Progenitor cell of endocrine pancreas (in vitro differentiated cells): ENCODE data around the gene STEAP3. TPM values are rescaled to one million over a fixed set of nuclear protein-coding genes. Genes with fewer than 3 reads are reported as not detected.

Experiments used
- DNase-seq: peaks from one replicate; pipeline ENCODE4 v3.0.0; 2021; ENCODE audit warnings: low spot score; ENCODE audit not compliant: unreplicated experiment
- H3K27ac Mint-ChIP-seq: 2 replicates; pipeline ENCODE4 v1.8.0; 2021; ENCODE audit warnings: mild to moderate bottlenecking, moderate library complexity, mixed read lengths
- H3K27me3 Mint-ChIP-seq: 2 replicates; pipeline ENCODE4 v1.8.0; 2021; ENCODE audit warnings: mixed read lengths
- H3K36me3 Mint-ChIP-seq: 2 replicates; pipeline ENCODE4 v1.8.0; 2022; ENCODE audit warnings: mixed read lengths; ENCODE audit not compliant: insufficient read depth
- H3K4me1 Mint-ChIP-seq: 2 replicates; pipeline ENCODE4 v1.8.0; 2021; ENCODE audit warnings: low read depth, mixed read lengths
- H3K4me3 Mint-ChIP-seq: 2 replicates; pipeline ENCODE4 v1.8.0; 2021; ENCODE audit warnings: low read depth, mild to moderate bottlenecking, moderate library complexity, mixed read lengths
- H3K9me3 Mint-ChIP-seq: 2 replicates; pipeline ENCODE4 v1.8.0; 2021; ENCODE audit warnings: low read depth, mixed read lengths
- CTCF ChIP-seq: fragments of 200-600 bp; sonication (generic); IDR thresholded peaks from one replicate; pipeline ENCODE4 v1.5.0; 2021; ENCODE audit warnings: antibody characterized with exemption, mild to moderate bottlenecking; ENCODE audit not compliant: unreplicated experiment
- total RNA-seq: library from RNA; stranded (reverse); gene quantifications from 2 replicates; pipeline ENCODE4 v1.2.1, GENCODE V29; 2021

STEAP3 gene
- total RNA-seq, 1 donor from 2014 or later = 3.9 TPM

DNA sequence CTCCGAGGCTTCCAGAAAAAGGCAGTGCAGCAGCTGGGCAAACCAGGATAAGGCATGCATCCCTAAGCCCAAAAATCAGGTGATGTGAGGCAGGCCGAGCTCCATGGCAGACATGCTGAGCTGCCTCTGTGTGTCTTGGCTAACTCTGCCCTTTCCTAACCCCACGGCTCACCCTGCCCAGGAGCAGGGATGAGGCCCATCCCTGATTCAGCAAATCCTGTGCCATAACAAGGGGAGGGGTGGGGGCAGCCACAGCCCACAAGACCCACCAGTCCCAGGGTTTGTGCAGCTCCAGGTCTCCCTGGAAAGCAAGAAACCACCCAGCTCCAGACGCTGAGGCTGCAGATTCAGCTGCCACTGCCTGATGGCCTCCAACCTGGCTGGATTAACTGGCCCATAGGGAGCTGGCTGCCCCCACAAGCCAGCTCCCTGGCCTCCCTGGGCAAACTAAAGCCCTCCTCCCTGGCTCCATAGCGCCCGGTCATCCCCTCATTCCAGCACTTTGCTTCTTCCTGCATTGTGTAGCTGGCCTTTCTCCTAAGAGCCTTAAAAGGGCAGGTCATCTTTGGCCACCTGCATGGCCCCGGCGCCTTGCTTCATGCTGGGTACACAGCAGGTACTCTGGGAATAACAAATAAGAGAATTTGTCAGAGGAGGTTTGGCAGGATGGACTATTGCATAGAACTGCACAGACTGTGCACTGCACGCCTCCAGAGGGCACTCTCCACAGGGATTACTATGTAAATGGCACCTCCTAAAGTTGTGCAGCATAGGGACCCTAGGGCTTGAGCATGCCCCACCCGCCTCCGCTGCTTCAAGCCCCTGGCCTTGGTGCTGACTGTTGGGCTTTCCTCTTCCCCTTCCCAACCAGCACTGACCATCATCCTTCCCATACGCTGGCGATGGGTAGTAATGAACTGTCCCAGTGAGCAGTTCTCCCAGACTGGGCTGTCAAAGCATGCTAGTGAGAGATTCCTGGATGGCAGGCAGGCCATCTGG, 10.7 kb downstream of the STEAP3 start:
- Mint-ChIP-seq H3K9me3 (no peaks in the 10 kb centered on the region), H3K4me3 (no peak overlapping the region), H3K27me3 (no peaks in the 10 kb centered on the region), H3K4me1 (peaks cover 15% of the 10 kb centered on the region), H3K27ac (no peak overlapping the region), H3K36me3 (no peaks in the 10 kb centered on the region)
- DNase-seq = peak; percentile 59
- peak; percentile 71 for TF ChIP-seq CTCF

- no peak for TF ChIP-seq CTCF
Observed at GRCh38 chr2:119236796-119237195, 13.2 kb downstream of the STEAP3 start.

GRCh38 chr2:119240311-119241204, 16.9 kb downstream of the STEAP3 start:
- TF ChIP-seq CTCF = no peak
- Mint-ChIP-seq H3K36me3 (no peaks in the 10 kb centered on the region), H3K4me3 (no peak overlapping the region), H3K27me3 (no peaks in the 10 kb centered on the region), H3K27ac (peak overlapping the region; percentile 50), H3K9me3 (no peaks in the 10 kb centered on the region), H3K4me1 (peaks cover 15% of the 10 kb centered on the region)
- no peak for DNase-seq

More at GRCh38 chr2:119236796-119237195, 13.2 kb downstream of the STEAP3 start:
- Mint-ChIP-seq H3K4me3 (no peak overlapping the region), H3K4me1 (peaks cover 12% of the 10 kb centered on the region), H3K9me3 (no peaks in the 10 kb centered on the region), H3K27ac (no peak overlapping the region), H3K36me3 (no peaks in the 10 kb centered on the region), H3K27me3 (no peaks in the 10 kb centered on the region)
- DNase-seq = no peak

GRCh38 chr2:119241205-119241532, 17.5 kb downstream of the STEAP3 start:
- no peak for TF ChIP-seq CTCF
- Mint-ChIP-seq H3K36me3 (no peaks in the 10 kb centered on the region), H3K9me3 (no peaks in the 10 kb centered on the region), H3K27ac (no peak overlapping the region), H3K4me3 (no peak overlapping the region), H3K4me1 (peaks cover 15% of the 10 kb centered on the region), H3K27me3 (no peaks in the 10 kb centered on the region)
- DNase-seq = no peak
